Small intestine (tissue), 7 donors: ENCODE results near the gene ELAVL3. TPM values are rescaled to one million over a fixed set of nuclear protein-coding genes. Genes with fewer than 3 reads are reported as not detected.
"Not testable (repeated sequence)": the region's sequence is repeated elsewhere in the genome, so short reads cannot be mapped to it uniquely, and the experiment has no call there.

Experiments
- DNase-seq, 2 donors: peaks; one replicate each; pipeline versions ENCODE4 v3.0.0 to v3.0.0-alpha.2; 2013
- FAIRE-seq: peaks from 2 replicates; lab custom pipeline; 2012; peaks lifted over from hg19 to GRCh38; lab: Jason Lieb, UNC
- H3K27ac ChIP-seq, 3 donors: one replicate each; pipeline ENCODE4 v1.5.1; 2013; ENCODE audit warnings: low read length in 2 of 3, mild to moderate bottlenecking in 2 of 3, control low read depth in 1 of 3, inconsistent platforms in 1 of 3, low read depth in 1 of 3, moderate library complexity in 1 of 3
- H3K27me3 ChIP-seq, 3 donors: one replicate each; pipeline ENCODE4 v1.6.1; 2013; ENCODE audit warnings: low read length in 3 of 3, inconsistent platforms in 1 of 3; ENCODE audit not compliant: control insufficient read depth in 3 of 3, insufficient read depth in 3 of 3
- H3K36me3 ChIP-seq, 3 donors: one replicate each; pipeline ENCODE4 v1.6.1; 2013; ENCODE audit warnings: low read length in 3 of 3, inconsistent platforms in 1 of 3, low read depth in 1 of 3, mild to moderate bottlenecking in 1 of 3, moderate library complexity in 1 of 3; ENCODE audit not compliant: control insufficient read depth in 3 of 3, insufficient read depth in 2 of 3
- H3K4me1 ChIP-seq, 3 donors: one replicate each; pipeline ENCODE4 v1.6.1; 2013; ENCODE audit warnings: low read length in 2 of 3, inconsistent platforms in 1 of 3, low read depth in 1 of 3, mild to moderate bottlenecking in 1 of 3, moderate library complexity in 1 of 3; ENCODE audit not compliant: control insufficient read depth in 3 of 3, insufficient read depth in 2 of 3
- H3K4me3 ChIP-seq, 3 donors: one replicate each; pipeline ENCODE4 v1.5.1; 2013; ENCODE audit warnings: low read length in 3 of 3, control low read depth in 1 of 3, inconsistent platforms in 1 of 3, low read depth in 1 of 3, mild to moderate bottlenecking in 1 of 3, moderate library complexity in 1 of 3
- H3K9me3 ChIP-seq, 2 donors: one replicate each; pipeline ENCODE4 v1.6.1; 2013; ENCODE audit warnings: low read depth in 1 of 2, low read length in 1 of 2; ENCODE audit not compliant: control insufficient read depth in 2 of 2, insufficient read depth in 1 of 2
- WGBS, 3 donors: extraction: QIAGEN DNeasy Blood & Tissue Kit; methylation state at CpG; one replicate each; pipeline ENCODE4 v1.1.7; 2013; 5-methylcytosine and 5-hydroxymethylcytosine counted together
- polyA plus RNA-seq, 4 donors: library from polyadenylated mRNA; stranded (reverse) in 3 of 4; unstranded in 1 of 4; fragments of 200-250 nt in 3 of 4; fragments of 120-200 nt in 1 of 4; gene quantifications; one replicate each; pipeline versions ENCODE4 v1.2.1 to v1.2.3, GENCODE V29; 2013
- donor health status: healthy with polysubstance abuse.
- donor health status: control.
- donor health status: control.
- donor health status: Bipolar disorder and iron deficiency.
- donor health status: healthy.

The ELAVL3 gene
- polyA plus RNA-seq, 4 donors: 0.30 to 2.1 (median 0.63) TPM

- Histone ChIP-seq H3K4me1 (peaks cover 0 to 4% (median 4%) of the 10 kb centered on the region in 3 donors), H3K27ac (no peak overlapping the region), H3K27me3 (peaks cover under 1 to 34% (median 4%) of the 10 kb centered on the region in 3 donors), H3K9me3 (peaks cover 0 to 3% of the 10 kb centered on the region in 2 donors), H3K4me3 (no peak overlapping the region), H3K36me3 (no peaks in the 10 kb centered on the region)
- DNase-seq: no peak
- 67 to 79% (median 68%) methylated on average over 8 of the region's 8 CpGs for WGBS, 3 donors
- no peak for FAIRE-seq
These were observed 5.0 kb downstream of the ELAVL3 start for GRCh38 chr19:11475861-11476260.

- H3K36me3 ChIP-seq, H3K4me1 ChIP-seq, H3K9me3 ChIP-seq, H3K4me3 ChIP-seq, FAIRE-seq, DNase-seq, H3K27ac ChIP-seq: not testable (repeated sequence)
- 85 to 93% (median 92%) methylated on average over 3 of the region's 3 CpGs for WGBS, 3 donors
- H3K27me3 ChIP-seq: peaks cover 0 to 32% (median under 1%) of the 10 kb centered on the region in 3 donors
These were observed 5.5 kb downstream of the ELAVL3 start for GRCh38 chr19:11475343-11475742.

- Histone ChIP-seq H3K27me3 (peaks cover 0 to 19% (median 0%) of the 10 kb centered on the region in 3 donors), H3K4me3 (no peak overlapping the region), H3K36me3 (no peaks in the 10 kb centered on the region), H3K27ac (no peak overlapping the region), H3K4me1 (no peaks in the 10 kb centered on the region), H3K9me3 (no peaks in the 10 kb centered on the region)
- FAIRE-seq (no peak), DNase-seq (no peak)
- WGBS, 3 donors: 80 to 85% (median 85%) methylated on average over 4 of the region's 4 CpGs
These were observed 7.1 kb downstream of the ELAVL3 start for GRCh38 chr19:11473725-11474124.

GRCh38 chr19:11468266-11468845, 12.5 kb downstream of the ELAVL3 start:
- DNase-seq, H3K27me3 ChIP-seq, H3K36me3 ChIP-seq, FAIRE-seq, H3K9me3 ChIP-seq, H3K4me3 ChIP-seq, H3K4me1 ChIP-seq, H3K27ac ChIP-seq: not testable (repeated sequence)
- WGBS, 3 donors: 33 to 60% (median 52%) methylated on average over 8 of the region's 8 CpGs

- no peaks in the 10 kb centered on the region for H3K4me1 ChIP-seq
- no peak overlapping the region for H3K4me3 ChIP-seq
- H3K27me3 ChIP-seq: no peaks in the 10 kb centered on the region
- H3K27ac ChIP-seq: no peak overlapping the region
- WGBS, 3 donors: 37 to 50% (median 44%) methylated on average over 6 to 8 of the region's 8 CpGs
- no peaks in the 10 kb centered on the region for H3K9me3 ChIP-seq
- DNase-seq (no peak), FAIRE-seq (no peak)
- no peaks in the 10 kb centered on the region for H3K36me3 ChIP-seq
These were observed 15.2 kb downstream of the ELAVL3 start for GRCh38 chr19:11465600-11465999.

GRCh38 chr19:11464333-11465265, 16.2 kb downstream of the ELAVL3 start:
- FAIRE-seq (no peak), DNase-seq (no peak)
- Histone ChIP-seq H3K4me3 (no peak overlapping the region), H3K27ac (no peak overlapping the region), H3K36me3 (no peaks in the 10 kb centered on the region), H3K27me3 (no peaks in the 10 kb centered on the region), H3K9me3 (no peaks in the 10 kb centered on the region), H3K4me1 (no peaks in the 10 kb centered on the region)
- WGBS, 3 donors: 67 to 80% (median 72%) methylated on average over 11 of the region's 11 CpGs

GRCh38 chr19:11463391-11463790, 17.5 kb downstream of the ELAVL3 start:
- WGBS, 3 donors: 34 to 64% (median 47%) methylated on average over 12 of the region's 12 CpGs
- H3K9me3 ChIP-seq: no peaks in the 10 kb centered on the region
- H3K4me3 ChIP-seq: no peak overlapping the region
- no peak overlapping the region for H3K27ac ChIP-seq
- no peaks in the 10 kb centered on the region for H3K36me3 ChIP-seq
- no peaks in the 10 kb centered on the region for H3K4me1 ChIP-seq
- peaks cover 0 to 2% (median 0%) of the 10 kb centered on the region in 3 donors for H3K27me3 ChIP-seq
- FAIRE-seq (no peak), DNase-seq (no peak)

- FAIRE-seq (no peak), DNase-seq (no peak)
- H3K4me1 ChIP-seq: no peaks in the 10 kb centered on the region
- H3K27me3 ChIP-seq: peaks cover 0 to 10% (median 0%) of the 10 kb centered on the region in 3 donors
- no peaks in the 10 kb centered on the region for H3K9me3 ChIP-seq
- WGBS, 3 donors: 47 to 70% (median 52%) methylated on average over 2 of the region's 2 CpGs
- no peak overlapping the region for H3K27ac ChIP-seq
- no peaks in the 10 kb centered on the region for H3K36me3 ChIP-seq
- H3K4me3 ChIP-seq: no peak overlapping the region
These were observed 19.4 kb downstream of the ELAVL3 start for GRCh38 chr19:11461453-11461852.
